H9 (cell line): ENCODE data around the gene GSE1. TPM values are rescaled to one million over a fixed set of nuclear protein-coding genes. Genes with fewer than 3 reads are reported as not detected.

ENCODE experiments used
- DNase-seq: peaks from one replicate; pipeline ENCODE4 v3.0.0-alpha.2; 2017
- H2AFZ ChIP-seq: one replicate; pipeline ENCODE4 v1.6.1; 2013; ENCODE audit warnings: mild to moderate bottlenecking, low read length, control low read depth, moderate library complexity
- H2AK5ac ChIP-seq: 2 replicates; pipeline ENCODE4 v1.6.1; 2013; ENCODE audit warnings: low read length, control low read depth, mixed read lengths; ENCODE audit not compliant: insufficient read length
- H2BK120ac ChIP-seq: one replicate; pipeline ENCODE4 v1.6.1; 2013; ENCODE audit warnings: low read depth, mild to moderate bottlenecking, low read length, control low read depth, inconsistent platforms; ENCODE audit not compliant: poor library complexity, severe bottlenecking
- H2BK12ac ChIP-seq: 2 replicates; pipeline ENCODE4 v1.6.1; 2013; ENCODE audit warnings: low read length, control low read depth, mixed read lengths, low read depth; ENCODE audit not compliant: insufficient read length
- H2BK15ac ChIP-seq: 2 replicates; pipeline ENCODE4 v1.6.1; 2013; ENCODE audit warnings: low read depth, low read length, control low read depth
- H2BK20ac ChIP-seq: one replicate; pipeline ENCODE4 v1.6.1; 2013; ENCODE audit warnings: low read depth, mild to moderate bottlenecking, low read length, control low read depth, inconsistent platforms; ENCODE audit not compliant: poor library complexity, severe bottlenecking
- H2BK5ac ChIP-seq: 2 replicates; pipeline ENCODE4 v1.6.1; 2013; ENCODE audit warnings: low read length, control low read depth, mixed read lengths; ENCODE audit not compliant: insufficient read length
- H3K14ac ChIP-seq: 2 replicates; pipeline ENCODE4 v1.6.1; 2013; ENCODE audit warnings: low read length, control low read depth; ENCODE audit not compliant: insufficient read depth
- H3K18ac ChIP-seq: 2 replicates; pipeline ENCODE4 v1.6.1; 2013; ENCODE audit warnings: low read depth, mild to moderate bottlenecking, mixed read lengths, low read length, control low read depth; ENCODE audit not compliant: insufficient read length
- H3K23ac ChIP-seq: 2 replicates; pipeline ENCODE4 v1.6.1; 2013; ENCODE audit warnings: low read length, control low read depth, mixed read lengths, low read depth; ENCODE audit not compliant: insufficient read length
- H3K23me2 ChIP-seq: 2 replicates; pipeline ENCODE4 v1.6.1; 2013; ENCODE audit warnings: low read depth, mild to moderate bottlenecking, mixed read lengths, low read length, control low read depth; ENCODE audit not compliant: insufficient read length, poor library complexity, severe bottlenecking
- H3K27ac ChIP-seq: 2 replicates; pipeline ENCODE4 v1.5.1; 2013; ENCODE audit warnings: low read length, control low read depth, mixed read lengths, low read depth; ENCODE audit not compliant: insufficient read length
- H3K27me3 ChIP-seq: 2 replicates; pipeline ENCODE4 v1.6.1; 2013; ENCODE audit warnings: low read length, control low read depth, inconsistent platforms; ENCODE audit not compliant: insufficient read depth
- H3K4ac ChIP-seq: 2 replicates; pipeline ENCODE4 v1.6.1; 2013; ENCODE audit warnings: low read depth, mild to moderate bottlenecking, control low read depth, inconsistent platforms, low read length, moderate library complexity
- H3K4me1 ChIP-seq: 2 replicates; pipeline ENCODE4 v1.6.1; 2013; ENCODE audit warnings: low read length, control low read depth, inconsistent platforms; ENCODE audit not compliant: insufficient read depth
- H3K4me2 ChIP-seq: 2 replicates; pipeline ENCODE4 v1.6.1; 2013; ENCODE audit warnings: low read length, control low read depth, mixed read lengths; ENCODE audit not compliant: insufficient read length, insufficient read depth
- H3K56ac ChIP-seq: 2 replicates; pipeline ENCODE4 v1.6.1; 2013; ENCODE audit warnings: low read depth, mild to moderate bottlenecking, mixed read lengths, low read length, control low read depth; ENCODE audit not compliant: insufficient read length
- H3K79me1 ChIP-seq: 2 replicates; pipeline ENCODE4 v1.6.1; 2013; ENCODE audit warnings: low read depth, mild to moderate bottlenecking, moderate library complexity, low read length, control low read depth, inconsistent platforms; ENCODE audit not compliant: insufficient read depth, poor library complexity, severe bottlenecking
- H3K79me2 ChIP-seq: 2 replicates; pipeline ENCODE4 v1.6.1; 2013; ENCODE audit warnings: low read length, control low read depth, inconsistent platforms; ENCODE audit not compliant: insufficient read depth
- H3K9ac ChIP-seq: 2 replicates; pipeline ENCODE4 v1.6.1; 2013; ENCODE audit warnings: low read length, control low read depth, mixed read lengths; ENCODE audit not compliant: insufficient read length; ENCODE audit errors: extremely low read depth
- H3K9me3 ChIP-seq: one replicate; pipeline ENCODE4 v1.6.1; 2013; ENCODE audit warnings: low read depth, low read length, inconsistent platforms; ENCODE audit not compliant: control insufficient read depth
- H3T11ph ChIP-seq: one replicate; pipeline ENCODE4 v1.6.1; 2013; ENCODE audit warnings: mild to moderate bottlenecking, low read length, control low read depth, inconsistent platforms
- H4K20me1 ChIP-seq: one replicate; pipeline ENCODE4 v1.6.1; 2013; ENCODE audit not compliant: control insufficient read depth, insufficient read length, insufficient read depth
- H4K5ac ChIP-seq: 2 replicates; pipeline ENCODE4 v1.6.1; 2013; ENCODE audit warnings: low read depth, mild to moderate bottlenecking, mixed read lengths, low read length, control low read depth; ENCODE audit not compliant: insufficient read length
- H4K8ac ChIP-seq: replicated peaks from 2 replicates; pipeline ENCODE4 v1.6.1; 2013; ENCODE audit warnings: low read length, control low read depth, mixed read lengths, low read depth; ENCODE audit not compliant: insufficient read length
- H4K91ac ChIP-seq: 2 replicates; pipeline ENCODE4 v1.6.1; 2013; ENCODE audit warnings: low read depth, mild to moderate bottlenecking, moderate library complexity, mixed read lengths, low read length, control low read depth; ENCODE audit not compliant: insufficient read length
- H3K27ac Mint-ChIP-seq, 3 experiments: 2 replicates in 2 of 3; 3 replicates in 1 of 3; pipeline ENCODE4 v1.8.0; 2020 to 2021; ENCODE audit warnings: mixed read lengths in 3 of 3, mild to moderate bottlenecking in 1 of 3, moderate library complexity in 1 of 3
- H3K27me3 Mint-ChIP-seq: 2 replicates; pipeline ENCODE4 v1.8.0; 2021; ENCODE audit warnings: low read depth, mild to moderate bottlenecking, moderate library complexity, mixed read lengths
- H3K36me3 Mint-ChIP-seq, 3 experiments: 2 replicates in 2 of 3; 3 replicates in 1 of 3; pipeline ENCODE4 v1.8.0; 2020 to 2021; ENCODE audit warnings: low read depth in 3 of 3, mixed read lengths in 3 of 3; ENCODE audit not compliant: insufficient read depth in 1 of 3
- H3K4me1 Mint-ChIP-seq, 2 experiments: 2 replicates each; pipeline ENCODE4 v1.8.0; 2020; ENCODE audit warnings: mixed read lengths in 2 of 2
- H3K4me3 Mint-ChIP-seq, 2 experiments: 2 replicates in 1 of 2; 3 replicates in 1 of 2; pipeline ENCODE4 v1.8.0; 2020 to 2021; ENCODE audit warnings: mild to moderate bottlenecking in 2 of 2, mixed read lengths in 2 of 2, moderate library complexity in 1 of 2
- H3K9me3 Mint-ChIP-seq, 2 experiments: 2 replicates in 1 of 2; 3 replicates in 1 of 2; pipeline ENCODE4 v1.8.0; 2020; ENCODE audit warnings: mild to moderate bottlenecking in 2 of 2, mixed read lengths in 2 of 2, moderate library complexity in 1 of 2
- WGBS: extraction: QIAGEN DNeasy Blood & Tissue Kit; methylation state at CpG from one replicate; pipeline ENCODE4 v1.1.7; 2013; ENCODE audit warnings: missing lambda C conversion rate, low lambda C conversion rate, mixed read lengths; ENCODE audit not compliant: insufficient read length; ENCODE audit errors: extremely low coverage; 5-methylcytosine and 5-hydroxymethylcytosine counted together
- total RNA-seq: library from RNA; stranded (reverse); gene quantifications from 2 replicates; pipeline ENCODE4 v1.2.1, GENCODE V29; 2021
- TF ChIP-seq, protein P1 (sequence below): fragments of 200-600 bp; sonication (generic); conservative IDR thresholded peaks from 3 replicates; pipeline ENCODE4 v1.8.0; 2021; ENCODE audit warnings: antibody characterized with exemption, mild to moderate bottlenecking

Gene GSE1
- total RNA-seq, 1 experiment from 2014 or later = 125 TPM

DNA sequence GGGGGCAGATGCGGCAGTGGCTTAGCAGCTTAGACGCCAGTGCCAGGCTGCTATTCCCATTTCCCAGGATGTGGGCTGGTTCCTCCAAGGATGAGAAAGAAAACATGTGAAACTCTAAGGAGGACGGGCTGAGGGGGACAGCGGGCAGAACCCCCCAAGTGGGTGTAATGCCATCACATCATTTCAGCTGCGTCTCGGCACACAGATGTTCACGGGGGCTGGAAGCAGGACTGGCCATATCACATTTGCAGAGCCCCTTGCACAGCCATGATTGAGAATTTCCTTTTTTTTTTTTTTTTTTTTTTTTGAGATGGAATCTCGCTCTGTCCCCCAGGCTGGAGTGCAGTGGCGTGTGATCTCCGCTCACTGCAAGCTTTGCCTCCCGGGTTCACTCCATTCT is 90.9 kb downstream of the GSE1 start:
- Mint-ChIP-seq H3K27ac (no peak overlapping the region), H3K4me1 (peaks cover 7 to 9% of the 10 kb centered on the region in 2 experiments), H3K36me3 (no peaks in the 10 kb centered on the region), H3K9me3 (no peaks in the 10 kb centered on the region), H3K27me3 (peaks cover 9% of the 10 kb centered on the region), H3K4me3 (no peak overlapping the region)
- Histone ChIP-seq H3T11ph (no peak overlapping the region), H2AK5ac (no peak overlapping the region), H3K27ac (no peak overlapping the region), H2BK12ac (no peak overlapping the region), H3K79me1 (no peaks in the 10 kb centered on the region), H4K8ac (no peak overlapping the region), H3K9me3 (no peaks in the 10 kb centered on the region), H4K91ac (no peak overlapping the region), H2BK120ac (no peak overlapping the region), H3K56ac (no peak overlapping the region), H4K20me1 (no peaks in the 10 kb centered on the region), H3K18ac (no peak overlapping the region), H2BK5ac (no peak overlapping the region), H4K5ac (no peak overlapping the region), H3K4me1 (peaks cover 3% of the 10 kb centered on the region; the same call in 1 of the 2 replicates), H3K23me2 (peaks cover under 1% of the 10 kb centered on the region), H3K79me2 (no peaks in the 10 kb centered on the region), H3K14ac (no peak overlapping the region), H2BK15ac (no peak overlapping the region), H3K4ac (no peak overlapping the region), H3K4me2 (no peak overlapping the region), H3K23ac (no peak overlapping the region), H3K9ac (no peak overlapping the region), H2BK20ac (no peak overlapping the region), H2AFZ (no peak overlapping the region), H3K27me3 (no peaks in the 10 kb centered on the region)
- WGBS = no CpG with 5 or more reads among the region's 11 CpGs
- TF ChIP-seq, protein P1, sequence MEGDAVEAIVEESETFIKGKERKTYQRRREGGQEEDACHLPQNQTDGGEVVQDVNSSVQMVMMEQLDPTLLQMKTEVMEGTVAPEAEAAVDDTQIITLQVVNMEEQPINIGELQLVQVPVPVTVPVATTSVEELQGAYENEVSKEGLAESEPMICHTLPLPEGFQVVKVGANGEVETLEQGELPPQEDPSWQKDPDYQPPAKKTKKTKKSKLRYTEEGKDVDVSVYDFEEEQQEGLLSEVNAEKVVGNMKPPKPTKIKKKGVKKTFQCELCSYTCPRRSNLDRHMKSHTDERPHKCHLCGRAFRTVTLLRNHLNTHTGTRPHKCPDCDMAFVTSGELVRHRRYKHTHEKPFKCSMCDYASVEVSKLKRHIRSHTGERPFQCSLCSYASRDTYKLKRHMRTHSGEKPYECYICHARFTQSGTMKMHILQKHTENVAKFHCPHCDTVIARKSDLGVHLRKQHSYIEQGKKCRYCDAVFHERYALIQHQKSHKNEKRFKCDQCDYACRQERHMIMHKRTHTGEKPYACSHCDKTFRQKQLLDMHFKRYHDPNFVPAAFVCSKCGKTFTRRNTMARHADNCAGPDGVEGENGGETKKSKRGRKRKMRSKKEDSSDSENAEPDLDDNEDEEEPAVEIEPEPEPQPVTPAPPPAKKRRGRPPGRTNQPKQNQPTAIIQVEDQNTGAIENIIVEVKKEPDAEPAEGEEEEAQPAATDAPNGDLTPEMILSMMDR = no peak
- DNase-seq = no peak
